ENCODE data around the gene TRAF4.

DNA sequence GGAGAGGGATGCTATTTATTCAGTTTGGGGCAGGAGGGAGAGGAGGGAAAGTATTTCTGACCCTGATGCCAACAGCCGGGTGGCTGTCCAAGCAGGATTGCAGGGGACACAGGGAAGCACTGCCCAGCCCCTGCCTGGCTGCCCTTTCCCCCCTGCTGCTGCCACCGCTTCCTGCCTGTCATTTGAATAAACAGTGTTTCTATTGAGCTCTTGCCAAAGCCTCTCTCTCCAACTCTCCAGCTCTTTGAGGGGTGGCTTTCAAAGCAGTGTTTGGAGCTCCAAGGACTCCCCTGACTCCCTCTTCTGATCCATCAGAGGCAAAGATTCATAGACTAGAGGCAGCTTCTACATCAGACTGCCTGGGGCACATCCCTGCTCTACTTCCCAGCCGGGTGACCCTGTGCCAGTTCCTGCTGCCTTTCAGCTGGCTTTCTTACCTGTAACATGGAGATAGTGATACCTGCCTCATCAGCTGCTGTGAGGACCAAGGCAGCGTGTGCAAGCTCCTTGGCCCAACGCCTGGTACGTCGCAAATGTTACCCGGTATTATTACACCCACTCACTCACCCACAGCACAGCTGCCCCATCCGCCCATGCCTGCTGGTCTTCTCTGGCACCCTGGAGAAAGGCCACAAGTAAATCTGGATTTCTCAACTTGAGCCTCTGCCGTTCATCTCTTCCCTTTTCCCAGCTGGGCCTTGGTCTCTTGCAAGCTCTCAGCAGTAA, 41.6 kb upstream of the TRAF4 start:
- TF ChIP-seq POLR2A (IDR thresholded peaks at IDR 0.05; ENCODE audit: borderline replicate concordance, extremely low read depth, insufficient read depth, insufficient read length) (no peak), ELF1 (IDR thresholded peaks at IDR 0.05; ENCODE audit: borderline replicate concordance, low read depth) (no peak), CBX3 (IDR thresholded peaks at IDR 0.05; ENCODE audit: low read depth) (no peak), POLR2AphosphoS5 (IDR thresholded peaks at IDR 0.05; ENCODE audit: low read depth, low read length) (no peak), CTCF (IDR thresholded peaks at IDR 0.05 in 2 of 3, conservative IDR thresholded peaks at IDR 0.05 in 1 of 3; ENCODE audit: borderline replicate concordance in 1 of 3, insufficient read depth in 1 of 3, low read depth in 2 of 3, low read length in 2 of 3) (no peak), YY1 (IDR thresholded peaks at IDR 0.05; ENCODE audit: extremely low read depth, insufficient replicate concordance, low read depth, low read length) (no peak), RAD21 (IDR thresholded peaks at IDR 0.05; ENCODE audit: low read depth) (no peak)

Measured in HCT116 (cell line).